ENCODE measurements around the gene RTN3.
"Not testable (repeated sequence)": the region's sequence is repeated elsewhere in the genome, so short reads cannot be mapped to it uniquely, and the experiment has no call there.

Gene RTN3

GRCh38 chr11:63681321-63682065, at the start of gene RTN3:
Gene RTN3, plus strand, starts transcription at chr11:63681500. Its CDS starts 137 bp downstream, at chr11:63681637.
- H3K9ac ChIP-seq (ENCODE audit: low read length): peak within 1 kb of the TSS; percentile 72
- H3K27me3 ChIP-seq (ENCODE audit: control insufficient read depth, insufficient read depth, low read length): no peaks in the 10 kb centered on the region
- peak within 1 kb of the TSS; percentile 75; the same call in 1 of the 2 replicates for H3K27ac ChIP-seq (ENCODE audit: low read depth, low read length)
- no peaks in the 10 kb centered on the region for H3K36me3 ChIP-seq (ENCODE audit: control insufficient read depth, insufficient read depth, low read length)
- H3K4me1 ChIP-seq (ENCODE audit: control insufficient read depth, insufficient read depth, low read length): peaks cover 16% of the 10 kb centered on the region
- no peaks in the 10 kb centered on the region for H3K9me3 ChIP-seq (ENCODE audit: control insufficient read depth, insufficient read depth, low read depth, low read length)
- H3K4me3 ChIP-seq (ENCODE audit: low read depth, low read length): peak within 1 kb of the TSS; percentile 78

GRCh38 chr11:63635762-63636465, 45.4 kb upstream of the RTN3 start:
- no peaks in the 10 kb centered on the region for H3K9me3 ChIP-seq (ENCODE audit: control insufficient read depth, insufficient read depth, low read depth, low read length)
- no peak overlapping the region for H3K9ac ChIP-seq (ENCODE audit: low read length)
- no peak overlapping the region for H3K4me3 ChIP-seq (ENCODE audit: low read depth, low read length)
- peaks cover 4% of the 10 kb centered on the region for H3K4me1 ChIP-seq (ENCODE audit: control insufficient read depth, insufficient read depth, low read length)
- no peak overlapping the region for H3K27ac ChIP-seq (ENCODE audit: low read depth, low read length)
- no peaks in the 10 kb centered on the region for H3K27me3 ChIP-seq (ENCODE audit: control insufficient read depth, insufficient read depth, low read length)
- H3K36me3 ChIP-seq (ENCODE audit: control insufficient read depth, insufficient read depth, low read length): peaks cover 37% of the 10 kb centered on the region

- H3K9ac ChIP-seq (ENCODE audit: low read length); H3K9me3 ChIP-seq (ENCODE audit: control insufficient read depth, insufficient read depth, low read depth, low read length); H3K27ac ChIP-seq (ENCODE audit: low read depth, low read length); H3K27me3 ChIP-seq (ENCODE audit: control insufficient read depth, insufficient read depth, low read length); H3K4me1 ChIP-seq (ENCODE audit: control insufficient read depth, insufficient read depth, low read length); H3K4me3 ChIP-seq (ENCODE audit: low read depth, low read length): not testable (repeated sequence)
- H3K36me3 ChIP-seq (ENCODE audit: control insufficient read depth, insufficient read depth, low read length): peaks cover 38% of the 10 kb centered on the region
These were observed 42.9 kb upstream of the RTN3 start for GRCh38 chr11:63638436-63638835.

- H3K4me1 ChIP-seq (ENCODE audit: control insufficient read depth, insufficient read depth, low read length): peaks cover 4% of the 10 kb centered on the region
- H3K9me3 ChIP-seq (ENCODE audit: control insufficient read depth, insufficient read depth, low read depth, low read length): no peaks in the 10 kb centered on the region
- peaks cover 45% of the 10 kb centered on the region for H3K36me3 ChIP-seq (ENCODE audit: control insufficient read depth, insufficient read depth, low read length)
- H3K4me3 ChIP-seq (ENCODE audit: low read depth, low read length): no peak overlapping the region
- H3K27ac ChIP-seq (ENCODE audit: low read depth, low read length): no peak overlapping the region
- H3K27me3 ChIP-seq (ENCODE audit: control insufficient read depth, insufficient read depth, low read length): no peaks in the 10 kb centered on the region
- H3K9ac ChIP-seq (ENCODE audit: low read length): no peak overlapping the region
These were observed 42.0 kb upstream of the RTN3 start for GRCh38 chr11:63639199-63639832.

- Histone ChIP-seq H3K27me3 (ENCODE audit: control insufficient read depth, insufficient read depth, low read length) (no peaks in the 10 kb centered on the region), H3K9me3 (ENCODE audit: control insufficient read depth, insufficient read depth, low read depth, low read length) (no peaks in the 10 kb centered on the region), H3K4me1 (ENCODE audit: control insufficient read depth, insufficient read depth, low read length) (no peaks in the 10 kb centered on the region), H3K9ac (ENCODE audit: low read length) (no peak overlapping the region), H3K27ac (ENCODE audit: low read depth, low read length) (no peak overlapping the region), H3K36me3 (ENCODE audit: control insufficient read depth, insufficient read depth, low read length) (peaks cover 50% of the 10 kb centered on the region), H3K4me3 (ENCODE audit: low read depth, low read length) (no peak overlapping the region)
These were observed 39.6 kb upstream of the RTN3 start for GRCh38 chr11:63641727-63642126.

- Histone ChIP-seq H3K4me1 (ENCODE audit: control insufficient read depth, insufficient read depth, low read length) (no peaks in the 10 kb centered on the region), H3K27ac (ENCODE audit: low read depth, low read length) (no peak overlapping the region), H3K36me3 (ENCODE audit: control insufficient read depth, insufficient read depth, low read length) (peaks cover 59% of the 10 kb centered on the region), H3K27me3 (ENCODE audit: control insufficient read depth, insufficient read depth, low read length) (no peaks in the 10 kb centered on the region), H3K4me3 (ENCODE audit: low read depth, low read length) (no peak overlapping the region), H3K9me3 (ENCODE audit: control insufficient read depth, insufficient read depth, low read depth, low read length) (no peaks in the 10 kb centered on the region), H3K9ac (ENCODE audit: low read length) (no peak overlapping the region)
These were observed 38.1 kb upstream of the RTN3 start for GRCh38 chr11:63643205-63643604.

- Histone ChIP-seq H3K27me3 (ENCODE audit: control insufficient read depth, insufficient read depth, low read length) (no peaks in the 10 kb centered on the region), H3K4me1 (ENCODE audit: control insufficient read depth, insufficient read depth, low read length) (no peaks in the 10 kb centered on the region), H3K9ac (ENCODE audit: low read length) (no peak overlapping the region), H3K9me3 (ENCODE audit: control insufficient read depth, insufficient read depth, low read depth, low read length) (no peaks in the 10 kb centered on the region), H3K4me3 (ENCODE audit: low read depth, low read length) (no peak overlapping the region), H3K36me3 (ENCODE audit: control insufficient read depth, insufficient read depth, low read length) (peaks cover 48% of the 10 kb centered on the region), H3K27ac (ENCODE audit: low read depth, low read length) (no peak overlapping the region)
These were observed 28.6 kb upstream of the RTN3 start for GRCh38 chr11:63652671-63653070.

- H3K9me3 ChIP-seq (ENCODE audit: control insufficient read depth, insufficient read depth, low read depth, low read length): no peaks in the 10 kb centered on the region
- H3K9ac ChIP-seq (ENCODE audit: low read length): no peak overlapping the region
- no peaks in the 10 kb centered on the region for H3K4me1 ChIP-seq (ENCODE audit: control insufficient read depth, insufficient read depth, low read length)
- H3K4me3 ChIP-seq (ENCODE audit: low read depth, low read length): no peak overlapping the region
- H3K27me3 ChIP-seq (ENCODE audit: control insufficient read depth, insufficient read depth, low read length): no peaks in the 10 kb centered on the region
- peaks cover 11% of the 10 kb centered on the region for H3K36me3 ChIP-seq (ENCODE audit: control insufficient read depth, insufficient read depth, low read length)
- no peak overlapping the region for H3K27ac ChIP-seq (ENCODE audit: low read depth, low read length)
These were observed 20.3 kb upstream of the RTN3 start for GRCh38 chr11:63660972-63661371.

GRCh38 chr11:63663809-63664208, 17.5 kb upstream of the RTN3 start:
- Histone ChIP-seq H3K36me3 (ENCODE audit: control insufficient read depth, insufficient read depth, low read length) (no peaks in the 10 kb centered on the region; the same call in 1 of the 2 replicates), H3K9ac (ENCODE audit: low read length) (no peak overlapping the region), H3K27me3 (ENCODE audit: control insufficient read depth, insufficient read depth, low read length) (no peaks in the 10 kb centered on the region), H3K4me1 (ENCODE audit: control insufficient read depth, insufficient read depth, low read length) (peaks cover 9% of the 10 kb centered on the region), H3K27ac (ENCODE audit: low read depth, low read length) (no peak overlapping the region), H3K9me3 (ENCODE audit: control insufficient read depth, insufficient read depth, low read depth, low read length) (no peaks in the 10 kb centered on the region), H3K4me3 (ENCODE audit: low read depth, low read length) (no peak overlapping the region)

GRCh38 chr11:63666874-63667273, 14.4 kb upstream of the RTN3 start:
- H3K27ac ChIP-seq (ENCODE audit: low read depth, low read length): no peak overlapping the region
- no peak overlapping the region for H3K9ac ChIP-seq (ENCODE audit: low read length)
- no peak overlapping the region for H3K4me3 ChIP-seq (ENCODE audit: low read depth, low read length)
- no peaks in the 10 kb centered on the region for H3K36me3 ChIP-seq (ENCODE audit: control insufficient read depth, insufficient read depth, low read length)
- H3K9me3 ChIP-seq (ENCODE audit: control insufficient read depth, insufficient read depth, low read depth, low read length): no peaks in the 10 kb centered on the region
- H3K27me3 ChIP-seq (ENCODE audit: control insufficient read depth, insufficient read depth, low read length): no peaks in the 10 kb centered on the region
- peaks cover 15% of the 10 kb centered on the region for H3K4me1 ChIP-seq (ENCODE audit: control insufficient read depth, insufficient read depth, low read length)
